ENCODE data around the gene COLGALT1. TPM values are rescaled to one million over a fixed set of nuclear protein-coding genes. Genes with fewer than 3 reads are reported as not detected.

Gene COLGALT1
- total RNA-seq, 1 experiment from 2014 or later: 80.1 TPM

- Histone ChIP-seq H3K9me3 (no peaks in the 10 kb centered on the region), H3K27me3 (replicated peaks; ENCODE audit: control insufficient read depth, insufficient read depth, low read length) (no peaks in the 10 kb centered on the region), H3K4me3 (ENCODE audit: low read depth, low read length) (no peak overlapping the region), H3K4me1 (no peaks in the 10 kb centered on the region), H3K36me3 (ENCODE audit: control insufficient read depth, insufficient read depth, low read length) (no peaks in the 10 kb centered on the region)
- no peaks in the 10 kb centered on the region for H3K36me3 Mint-ChIP-seq (ENCODE audit: insufficient read depth, unreplicated experiment)
- H3K27ac Mint-ChIP-seq (ENCODE audit: unreplicated experiment): no peak overlapping the region
- H3K27me3 Mint-ChIP-seq (ENCODE audit: insufficient read depth, unreplicated experiment): no peaks in the 10 kb centered on the region
- H3K4me1 Mint-ChIP-seq (ENCODE audit: low read depth, unreplicated experiment): no peaks in the 10 kb centered on the region
- no peak for TF ChIP-seq CTCF (IDR thresholded peaks at IDR 0.05; ENCODE audit: insufficient read depth in 1 of 2, low read depth in 1 of 2, low read length in 1 of 2, severe bottlenecking in 1 of 2, unreplicated experiment in 1 of 2)
- intact Hi-C loops (cut with micrococcal nuclease; ENCODE audit: unreplicated experiment): no loop called here
- BruUV-seq (replicated peaks): no TSS peak
- ChIA-PET CTCF (no interaction called here), POLR2A (no interaction called here)
- DNase-seq: no peak
- H3K4me3 Mint-ChIP-seq (ENCODE audit: unreplicated experiment): no peak overlapping the region
- H3K9me3 Mint-ChIP-seq (ENCODE audit: unreplicated experiment): peaks cover 29% of the 10 kb centered on the region
Measured at GRCh38 chr19:17623224-17623935, 67.9 kb downstream of the COLGALT1 start.

GRCh38 chr19:17624314-17624991 is 69.0 kb downstream of the COLGALT1 start:
- H3K27me3 Mint-ChIP-seq (ENCODE audit: insufficient read depth, unreplicated experiment): no peaks in the 10 kb centered on the region
- no TSS peak for BruUV-seq (replicated peaks)
- peaks cover 29% of the 10 kb centered on the region for H3K9me3 Mint-ChIP-seq (ENCODE audit: unreplicated experiment)

GRCh38 chr19:17625043-17625442 is 69.6 kb downstream of the COLGALT1 start:
- Histone ChIP-seq H3K36me3 (ENCODE audit: control insufficient read depth, insufficient read depth, low read length) (no peaks in the 10 kb centered on the region), H3K4me3 (ENCODE audit: low read depth, low read length) (no peak overlapping the region), H3K27me3 (replicated peaks; ENCODE audit: control insufficient read depth, insufficient read depth, low read length) (no peaks in the 10 kb centered on the region; the same call in 1 of the 2 replicates), H3K9me3 (no peaks in the 10 kb centered on the region), H3K4me1 (no peaks in the 10 kb centered on the region)
- no peak for DNase-seq
- no TSS peak for BruUV-seq (replicated peaks)
- ChIA-PET POLR2A (no interaction called here), CTCF (no interaction called here)
- TF ChIP-seq CTCF (IDR thresholded peaks at IDR 0.05; ENCODE audit: insufficient read depth in 1 of 2, low read depth in 1 of 2, low read length in 1 of 2, severe bottlenecking in 1 of 2, unreplicated experiment in 1 of 2): no peak
- no peaks in the 10 kb centered on the region for H3K4me1 Mint-ChIP-seq (ENCODE audit: low read depth, unreplicated experiment)
- H3K36me3 Mint-ChIP-seq (ENCODE audit: insufficient read depth, unreplicated experiment): no peaks in the 10 kb centered on the region
- intact Hi-C loops (cut with micrococcal nuclease; ENCODE audit: unreplicated experiment): no loop called here
- H3K4me3 Mint-ChIP-seq (ENCODE audit: unreplicated experiment): no peak overlapping the region
- H3K27me3 Mint-ChIP-seq (ENCODE audit: insufficient read depth, unreplicated experiment): no peaks in the 10 kb centered on the region
- H3K27ac Mint-ChIP-seq (ENCODE audit: unreplicated experiment): no peak overlapping the region
- H3K9me3 Mint-ChIP-seq (ENCODE audit: unreplicated experiment): peaks cover 29% of the 10 kb centered on the region

More at GRCh38 chr19:17624314-17624991, 69.0 kb downstream of the COLGALT1 start:
- no peak overlapping the region for H3K4me3 Mint-ChIP-seq (ENCODE audit: unreplicated experiment)
- Histone ChIP-seq H3K4me3 (ENCODE audit: low read depth, low read length) (no peak overlapping the region), H3K36me3 (ENCODE audit: control insufficient read depth, insufficient read depth, low read length) (no peaks in the 10 kb centered on the region), H3K27me3 (replicated peaks; ENCODE audit: control insufficient read depth, insufficient read depth, low read length) (no peaks in the 10 kb centered on the region; the same call in 1 of the 2 replicates), H3K9me3 (no peaks in the 10 kb centered on the region), H3K4me1 (no peaks in the 10 kb centered on the region)
- no peaks in the 10 kb centered on the region for H3K36me3 Mint-ChIP-seq (ENCODE audit: insufficient read depth, unreplicated experiment)
- no peak for DNase-seq
- ChIA-PET CTCF (no interaction called here), POLR2A (no interaction called here)
- intact Hi-C loops (cut with micrococcal nuclease; ENCODE audit: unreplicated experiment): no loop called here
- no peak overlapping the region for H3K27ac Mint-ChIP-seq (ENCODE audit: unreplicated experiment)
- TF ChIP-seq CTCF (IDR thresholded peaks at IDR 0.05; ENCODE audit: insufficient read depth in 1 of 2, low read depth in 1 of 2, low read length in 1 of 2, severe bottlenecking in 1 of 2, unreplicated experiment in 1 of 2): no peak
- no peaks in the 10 kb centered on the region for H3K4me1 Mint-ChIP-seq (ENCODE audit: low read depth, unreplicated experiment)
